Jurkat, Clone E6-1 (cell line): Measurements from ENCODE around the gene MAP4K2.

Experiments used
- DNase-seq: peaks from one replicate; pipeline ENCODE4 v3.0.0-alpha.2; 2011; ENCODE audit warnings: low read depth, low spot score
- H3K4me3 ChIP-seq: 2 replicates; pipeline ENCODE4 v1.5.1; 2011; ENCODE audit warnings: mild to moderate bottlenecking, low read length, control low read depth, moderate library complexity

The MAP4K2 gene

GRCh38 chr11:64799256-64799622, 3.8 kb downstream of the MAP4K2 start:
- H3K4me3 ChIP-seq, result no peak overlapping the region
- no peak for DNase-seq

DNA sequence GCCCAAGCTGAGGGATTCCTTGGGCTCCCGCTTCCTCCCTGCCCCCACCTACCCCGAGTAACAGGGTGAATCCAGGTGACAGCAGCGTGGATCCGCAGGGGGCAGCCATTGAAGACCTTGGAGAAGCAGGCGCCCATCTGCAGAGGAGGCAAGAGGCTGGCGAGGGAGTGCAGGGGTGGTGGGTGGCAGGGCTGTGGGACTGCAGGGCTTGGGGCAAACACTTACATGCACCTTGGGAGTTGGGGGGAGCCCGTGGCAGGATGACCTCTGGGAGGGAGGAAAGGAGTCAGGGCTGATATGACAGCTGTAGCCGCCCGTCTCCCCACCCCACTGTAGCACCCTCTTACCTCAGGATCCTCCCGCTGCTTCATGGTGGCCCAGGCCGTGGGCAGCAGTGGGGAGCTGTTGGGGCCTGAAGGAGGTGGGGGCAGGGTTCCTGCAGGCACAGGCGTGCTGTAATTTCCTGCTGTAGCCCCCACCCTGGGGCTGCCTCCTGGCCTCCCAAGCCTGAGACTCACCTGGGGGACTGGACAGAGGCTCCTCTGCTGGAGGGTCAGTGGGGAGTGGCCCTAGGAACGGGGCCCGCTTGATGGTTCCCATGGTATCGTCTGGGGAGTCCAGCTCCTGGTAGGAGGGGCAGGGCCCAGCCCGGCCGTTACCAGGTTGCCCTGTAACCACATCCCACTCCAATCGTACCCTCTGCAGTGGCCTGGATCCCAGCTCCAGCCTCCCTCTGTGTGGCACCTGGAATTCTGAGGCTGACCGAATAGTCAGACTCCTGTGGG, 6.1 kb downstream of the MAP4K2 start:
- H3K4me3 ChIP-seq, result no peak overlapping the region
- DNase-seq, result no peak

- H3K4me3 ChIP-seq, result no peak overlapping the region
- no peak for DNase-seq
Observed at GRCh38 chr11:64796047-64796756, 6.8 kb downstream of the MAP4K2 start.

- no peak for DNase-seq
- no peak overlapping the region for H3K4me3 ChIP-seq
Observed at GRCh38 chr11:64794526-64794925, 8.5 kb downstream of the MAP4K2 start.

DNA sequence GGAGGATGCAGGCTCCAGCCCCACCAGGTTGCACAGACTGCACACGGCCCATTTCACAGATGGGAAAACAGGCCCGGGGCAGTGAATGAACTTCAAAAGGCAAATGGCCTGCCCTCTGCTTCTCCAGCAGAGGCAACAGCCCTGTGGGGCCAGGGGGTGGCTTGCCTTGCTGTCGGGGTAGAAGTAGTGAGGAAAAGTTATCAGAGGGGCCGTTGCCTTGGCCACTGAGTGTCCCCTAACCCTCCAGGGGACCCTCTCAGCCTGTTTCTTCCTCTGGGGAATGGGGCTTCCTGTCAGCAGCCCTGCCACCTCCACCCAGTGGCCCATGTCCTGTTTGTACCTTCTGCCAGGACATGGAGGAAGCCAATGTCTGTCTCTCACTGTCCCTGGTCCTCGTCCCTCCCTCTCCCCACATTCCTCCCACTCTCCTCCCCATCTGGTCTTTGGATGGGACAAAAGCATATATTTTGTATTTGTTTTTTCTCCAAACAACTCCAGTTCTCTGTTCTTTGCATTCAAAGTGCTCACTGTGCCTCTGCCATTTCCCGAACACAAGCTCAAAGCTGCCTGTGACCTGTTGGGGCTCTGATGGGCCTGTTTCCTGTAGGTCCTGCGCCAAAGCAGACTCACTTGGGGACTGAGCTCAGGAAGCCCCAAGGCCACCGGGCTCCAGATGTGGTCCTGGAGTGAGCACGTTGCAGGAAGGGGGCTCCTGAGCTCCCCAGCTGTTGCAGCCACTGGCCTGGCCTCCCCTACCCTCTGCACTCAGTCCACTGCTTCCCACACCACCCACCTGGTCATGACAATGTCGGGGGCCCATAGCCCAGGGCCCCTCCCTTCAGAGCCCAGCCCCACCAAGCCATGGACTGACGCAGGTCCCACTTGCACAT, 9.5 kb downstream of the MAP4K2 start:
- no peak overlapping the region for H3K4me3 ChIP-seq
- no peak for DNase-seq

- DNase-seq, result no peak
- no peak overlapping the region for H3K4me3 ChIP-seq
Observed at GRCh38 chr11:64792482-64792881, 10.5 kb downstream of the MAP4K2 start.

DNA sequence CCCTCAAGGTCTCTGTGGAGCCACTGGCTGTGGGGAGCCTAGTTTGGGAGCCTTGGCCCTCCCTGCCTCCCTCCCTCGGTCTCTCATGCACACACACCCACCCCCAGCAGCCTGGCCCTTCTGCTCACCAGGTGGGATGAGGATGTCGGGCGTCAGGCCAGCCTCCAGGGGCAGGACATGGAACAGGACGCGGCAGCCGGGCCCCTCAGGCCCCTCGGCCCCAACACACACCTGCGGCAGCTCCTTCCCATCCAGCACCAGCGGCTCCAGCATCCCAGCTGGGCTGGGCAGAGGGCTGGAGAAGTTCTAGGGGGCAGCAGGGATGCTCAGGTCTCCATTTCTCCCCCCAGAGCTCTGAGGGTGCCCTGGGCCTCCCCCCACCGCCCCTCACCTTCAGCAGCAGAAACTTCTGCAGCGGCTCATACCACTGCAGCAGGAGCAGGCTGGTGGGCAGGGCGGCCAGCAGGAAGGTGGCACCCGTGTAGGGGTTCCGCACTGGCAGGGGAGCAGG, 11.2 kb downstream of the MAP4K2 start:
- no peak overlapping the region for H3K4me3 ChIP-seq
- DNase-seq, result no peak

DNA sequence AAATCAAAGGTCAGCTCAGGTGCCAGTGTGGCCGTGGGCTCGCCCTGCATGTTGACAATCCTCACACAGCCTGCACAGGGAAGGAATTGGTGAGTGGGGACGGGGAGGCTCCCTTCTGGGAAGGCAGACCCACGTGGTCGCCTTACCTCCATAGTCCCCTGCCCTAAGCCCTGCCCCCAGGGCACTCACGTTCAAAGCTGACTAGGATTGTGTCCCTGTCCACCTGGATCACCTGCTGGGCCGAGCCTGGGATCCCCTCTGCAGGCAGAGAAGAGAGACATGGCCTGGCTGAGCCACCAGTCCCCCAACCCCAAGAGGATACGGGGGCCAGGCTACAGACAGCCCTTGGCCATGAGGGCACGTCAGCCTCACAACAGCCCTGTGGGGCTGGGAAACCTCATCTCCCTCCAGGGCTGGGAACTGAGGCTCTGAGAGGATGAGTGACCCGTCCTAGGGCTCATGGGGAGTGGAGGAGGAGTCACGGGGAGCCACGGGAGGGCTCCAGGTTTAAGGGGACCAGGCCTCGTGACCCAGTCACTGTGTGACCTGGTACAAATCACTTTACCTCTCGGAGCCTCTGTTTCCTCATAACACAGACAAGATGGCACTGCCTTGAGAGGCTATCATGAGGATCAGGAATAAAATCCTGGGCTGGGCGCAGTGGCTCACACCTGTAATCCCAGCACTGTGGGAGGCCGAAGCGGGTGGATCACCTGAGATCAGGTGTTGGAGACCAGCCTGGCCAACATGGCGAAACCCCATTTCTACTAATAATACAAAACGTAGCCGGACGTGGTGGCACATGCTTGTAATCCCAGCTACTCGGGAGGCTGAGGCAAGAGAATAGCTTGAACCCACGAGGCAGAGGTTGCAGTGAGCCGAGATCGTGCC, 12.6 kb downstream of the MAP4K2 start:
- no peak overlapping the region for H3K4me3 ChIP-seq
- no peak for DNase-seq

DNA sequence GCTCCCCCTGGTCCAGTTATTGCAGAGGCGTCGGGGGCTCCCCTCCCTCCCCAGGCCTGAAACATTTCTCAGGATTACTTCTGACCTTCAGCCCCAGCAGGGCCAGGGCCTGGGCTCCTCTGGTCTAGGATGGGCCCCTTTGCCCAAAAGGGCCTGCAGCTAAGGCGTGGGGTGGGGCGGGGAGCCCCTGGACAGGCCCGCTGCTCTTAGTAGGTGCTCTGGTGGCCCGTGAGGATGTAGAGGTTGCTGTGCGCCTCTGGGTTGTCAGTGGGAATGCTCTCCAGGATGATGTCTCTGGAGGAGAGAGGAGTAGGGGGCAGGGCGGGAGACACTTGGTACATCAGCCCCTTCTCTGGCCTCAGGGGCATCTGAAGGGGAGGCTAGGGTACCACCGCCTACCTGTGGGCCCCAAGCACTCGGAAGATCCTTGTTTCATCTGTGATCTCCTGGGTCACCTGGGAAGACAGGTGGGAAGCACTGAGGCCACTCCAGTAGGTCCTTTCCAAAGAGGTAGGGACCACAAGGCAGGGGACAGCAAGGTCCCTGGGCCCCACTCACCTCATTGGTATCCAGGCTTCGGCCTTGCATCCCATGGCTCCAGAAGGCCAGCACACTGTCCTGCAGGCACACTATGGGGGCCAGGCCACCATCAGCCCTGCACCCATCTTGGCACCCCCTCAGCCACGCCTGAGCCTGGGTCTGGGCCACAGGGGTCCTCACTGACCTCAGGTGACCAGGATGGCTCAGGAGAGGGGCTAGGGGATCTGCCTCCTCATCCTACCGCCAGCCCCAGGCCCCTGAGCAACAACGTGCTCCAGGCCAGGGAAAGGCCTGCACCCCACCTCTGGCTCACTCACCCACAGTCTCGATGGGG, 13.4 kb downstream of the MAP4K2 start:
- DNase-seq, result no peak

DNA sequence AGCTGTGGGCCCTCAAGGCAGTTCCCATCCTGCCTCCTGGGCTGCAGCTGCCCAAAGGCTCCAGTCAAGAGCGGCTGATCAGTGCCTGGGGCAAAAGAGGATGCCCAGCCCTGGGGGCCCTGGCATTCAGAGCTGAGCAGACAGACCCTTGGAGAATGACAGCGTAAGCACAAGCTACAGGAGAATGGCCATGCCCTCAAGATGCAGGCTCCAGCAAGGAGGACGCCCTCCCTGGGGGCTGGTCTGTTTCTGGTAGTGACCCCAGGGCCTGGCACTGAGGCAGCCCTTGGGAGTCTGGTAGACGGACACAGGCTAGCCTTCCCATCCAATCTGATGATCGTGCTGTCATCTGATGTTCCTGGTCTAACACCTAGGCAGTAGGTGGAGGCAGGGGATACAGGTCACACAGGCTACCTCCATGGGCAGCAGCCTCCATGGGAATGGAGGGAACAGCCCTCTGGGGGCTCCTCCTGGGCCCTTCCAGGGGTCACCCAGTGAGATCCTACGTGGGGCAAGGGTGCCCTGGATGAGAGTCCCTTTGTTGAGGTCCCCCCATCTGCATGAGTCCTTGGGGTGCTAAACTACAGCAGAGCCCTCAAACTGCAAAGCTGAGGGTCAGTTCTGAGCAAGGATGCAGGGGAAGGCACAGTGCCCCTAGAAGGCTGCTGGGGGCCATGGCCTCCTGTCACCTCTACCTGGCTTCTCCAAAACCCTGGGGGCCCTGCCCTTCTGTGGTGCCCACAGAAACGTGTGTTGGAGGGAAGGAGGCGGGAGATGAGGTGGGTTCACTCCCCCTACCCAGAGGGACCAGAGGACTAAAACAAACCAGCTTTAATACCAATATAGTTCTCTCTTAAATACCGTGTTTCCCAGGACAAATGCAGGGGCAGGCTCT, 14.4 kb downstream of the MAP4K2 start:
- no peak for DNase-seq
- no peak overlapping the region for H3K4me3 ChIP-seq

More for the DNA sequence above, 13.4 kb downstream of the MAP4K2 start:
- H3K4me3 ChIP-seq, result no peak overlapping the region

- H3K4me3 ChIP-seq, result no peak overlapping the region
- DNase-seq, result no peak
Observed at GRCh38 chr11:64787526-64788320, 15.3 kb downstream of the MAP4K2 start.

DNA sequence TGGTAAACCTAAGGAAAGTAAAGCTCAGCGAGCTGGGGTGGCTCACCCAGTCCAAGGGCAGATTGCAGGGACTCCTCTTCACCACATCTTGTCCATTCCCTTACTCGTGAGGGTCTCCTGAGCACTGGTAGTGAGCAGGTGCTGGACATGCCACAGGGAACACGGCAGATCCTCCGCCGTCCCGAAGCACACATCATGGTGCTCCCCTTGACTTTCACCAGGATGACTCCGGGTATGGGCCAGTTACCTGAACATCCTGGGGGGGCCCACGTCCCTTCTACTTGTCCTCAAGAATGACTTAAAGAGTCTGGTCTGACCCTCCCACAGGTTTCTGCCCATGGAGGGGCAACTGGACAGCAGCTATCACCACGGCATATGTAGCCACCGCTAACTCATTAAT, 16.7 kb downstream of the MAP4K2 start:
- no peak for DNase-seq

GRCh38 chr11:64784813-64785581, 18.0 kb downstream of the MAP4K2 start:
- H3K4me3 ChIP-seq, result no peak overlapping the region
- DNase-seq, result no peak

More for the DNA sequence above, 16.7 kb downstream of the MAP4K2 start:
- no peak overlapping the region for H3K4me3 ChIP-seq

DNA sequence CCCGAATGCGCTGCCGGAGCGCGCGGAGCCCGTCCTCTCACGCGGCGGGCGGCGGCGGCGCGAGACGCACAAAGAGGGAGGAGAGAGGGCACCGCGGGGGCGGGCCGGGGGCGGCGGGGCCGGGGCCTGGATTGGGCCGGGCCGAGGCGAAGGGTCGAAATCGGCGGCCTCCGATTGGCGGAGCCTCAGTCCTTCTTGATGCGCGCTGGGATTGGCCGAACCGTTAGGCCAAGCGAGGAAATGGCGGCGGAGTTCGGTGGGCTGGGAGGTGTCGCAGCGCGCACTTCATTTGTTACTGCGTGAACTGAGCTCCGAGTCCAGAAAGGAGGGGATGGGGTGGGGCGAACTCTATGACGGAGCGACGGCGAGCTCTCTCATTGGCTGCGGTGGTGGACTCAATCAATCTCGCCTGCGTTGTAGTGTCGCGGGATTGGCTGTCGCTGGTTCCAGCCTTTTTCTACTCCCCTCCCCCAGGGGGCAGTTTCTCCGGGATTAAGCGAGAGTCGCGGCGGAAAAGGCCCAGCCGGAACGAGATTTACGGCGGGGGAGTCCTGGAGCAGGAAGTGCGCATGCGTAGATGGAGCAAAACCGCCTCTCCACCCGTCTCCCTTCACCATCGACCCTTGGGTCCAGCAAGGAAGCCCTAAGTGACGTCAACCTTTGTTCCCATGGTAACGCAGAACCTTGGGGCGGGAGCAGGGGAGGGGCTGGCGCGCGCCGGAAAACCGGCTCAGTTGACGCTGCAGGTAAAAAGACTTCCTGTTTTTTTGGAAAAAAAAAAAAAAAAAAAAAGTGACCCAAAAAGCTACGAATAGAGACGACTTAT, 24.3 kb downstream of the MAP4K2 start, which contains the start of gene SF1:
Gene SF1, minus strand, starts transcription at position 70 of the 826 bp plus-strand sequence. CDS start 150 bp downstream, outside the sequence.
- DNase-seq, result peak; percentile 100
- peak within 1 kb of the TSS; percentile 92 for H3K4me3 ChIP-seq

DNA sequence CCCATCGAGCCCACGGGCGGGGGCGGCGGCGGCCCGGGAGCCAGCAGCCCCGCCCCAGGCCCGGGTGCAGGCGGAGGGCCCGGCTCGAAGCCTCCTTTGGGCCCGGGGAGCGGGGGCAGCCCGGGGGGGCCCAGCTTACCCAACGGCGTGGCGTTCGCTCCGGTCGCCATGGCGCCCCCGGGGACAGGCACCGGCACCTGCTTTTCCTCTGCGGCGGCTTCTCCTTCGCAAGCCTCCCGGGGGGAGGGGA, 24.9 kb downstream of the MAP4K2 start:
- H3K4me3 ChIP-seq, result peak overlapping the region; percentile 63
- DNase-seq, result no peak
